HG03066 (cell line): Measurements from ENCODE around the gene ATP2B2.

Source experiments
- ATAC-seq: cut with Tn5 transposase; IDR thresholded peaks from one replicate; pipeline ENCODE4 v1.9.1; 2021; ENCODE audit warnings: low read depth; ENCODE audit not compliant: unreplicated experiment

ATP2B2 gene

GRCh38 chr3:10512687-10513086 lies 7.3 kb upstream of the ATP2B2 start:
- ATAC-seq: no peak

GRCh38 chr3:10511809-10512494 lies 6.6 kb upstream of the ATP2B2 start:
- no peak for ATAC-seq

GRCh38 chr3:10510743-10511432 lies 5.5 kb upstream of the ATP2B2 start:
- ATAC-seq: no peak

- no peak for ATAC-seq
Measured at GRCh38 chr3:10510086-10510742, 4.8 kb upstream of the ATP2B2 start.

- no peak for ATAC-seq
Measured at GRCh38 chr3:10509325-10509724, 3.9 kb upstream of the ATP2B2 start.

GRCh38 chr3:10508619-10509260 lies 3.4 kb upstream of the ATP2B2 start:
- ATAC-seq: no peak

GRCh38 chr3:10508235-10508618 lies 2.8 kb upstream of the ATP2B2 start:
- ATAC-seq: no peak

GRCh38 chr3:10507331-10507730 lies 1.9 kb upstream of the ATP2B2 start:
- no peak for ATAC-seq

- ATAC-seq: no peak
Measured at GRCh38 chr3:10506696-10507095, 1.3 kb upstream of the ATP2B2 start.

GRCh38 chr3:10505791-10506585 lies 602 bp upstream of the ATP2B2 start:
- no peak for ATAC-seq

- no peak for ATAC-seq
Measured at GRCh38 chr3:10504171-10505049, 976 bp downstream of the ATP2B2 start.

- no peak for ATAC-seq
Measured at GRCh38 chr3:10503217-10503796, 2.1 kb downstream of the ATP2B2 start.

- ATAC-seq: no peak
Measured at GRCh38 chr3:10502185-10502880, 3.1 kb downstream of the ATP2B2 start.

GRCh38 chr3:10501664-10502052 lies 3.7 kb downstream of the ATP2B2 start:
- ATAC-seq: no peak

- no peak for ATAC-seq
Measured at GRCh38 chr3:10500717-10501663, 4.4 kb downstream of the ATP2B2 start.

- no peak for ATAC-seq
Measured at GRCh38 chr3:10498271-10498670, 7.1 kb downstream of the ATP2B2 start.

- no peak for ATAC-seq
Measured at GRCh38 chr3:10497439-10497838, 7.9 kb downstream of the ATP2B2 start.
